ENCODE results near the gene DLG2.

Gene DLG2

GRCh38 chr11:84097186-84097585, 1530.0 kb downstream of the DLG2 start:
- no peak for DNase-seq (ENCODE audit: low spot score)

GRCh38 chr11:84091212-84091986, 1535.7 kb downstream of the DLG2 start:
- DNase-seq (ENCODE audit: low spot score) = no peak

- no peak for DNase-seq (ENCODE audit: low spot score)
These were observed 1537.8 kb downstream of the DLG2 start for GRCh38 chr11:84089072-84090057.

- no peak for DNase-seq (ENCODE audit: low spot score)
These were observed 1555.3 kb downstream of the DLG2 start for GRCh38 chr11:84071851-84072250.

GRCh38 chr11:84069048-84069447, 1558.1 kb downstream of the DLG2 start:
- no peak for DNase-seq (ENCODE audit: low spot score)

GRCh38 chr11:84061726-84062125, 1565.4 kb downstream of the DLG2 start:
- no peak for DNase-seq (ENCODE audit: low spot score)

- DNase-seq (ENCODE audit: low spot score) = no peak
These were observed 1570.3 kb downstream of the DLG2 start for GRCh38 chr11:84056653-84057376.

GRCh38 chr11:84045146-84045545, 1582.0 kb downstream of the DLG2 start:
- no peak for DNase-seq (ENCODE audit: low spot score)

GRCh38 chr11:84044706-84045105, 1582.4 kb downstream of the DLG2 start:
- DNase-seq (ENCODE audit: low spot score) = no peak

- no peak for DNase-seq (ENCODE audit: low spot score)
These were observed 1590.4 kb downstream of the DLG2 start for GRCh38 chr11:84036664-84037194.

GRCh38 chr11:84035645-84036044, 1591.5 kb downstream of the DLG2 start:
- DNase-seq (ENCODE audit: low spot score) = no peak

- DNase-seq (ENCODE audit: low spot score) = no peak
These were observed 1592.7 kb downstream of the DLG2 start for GRCh38 chr11:84034484-84034883.

- DNase-seq (ENCODE audit: low spot score) = no peak
These were observed 1602.9 kb downstream of the DLG2 start for GRCh38 chr11:84024266-84024665.

GRCh38 chr11:84022695-84023094, 1604.4 kb downstream of the DLG2 start:
- no peak for DNase-seq (ENCODE audit: low spot score)

- no peak for DNase-seq (ENCODE audit: low spot score)
These were observed 1604.9 kb downstream of the DLG2 start for GRCh38 chr11:84022201-84022600.

- no peak for DNase-seq (ENCODE audit: low spot score)
These were observed 1605.9 kb downstream of the DLG2 start for GRCh38 chr11:84021291-84021690.

GRCh38 chr11:84019571-84020194, 1607.5 kb downstream of the DLG2 start:
- DNase-seq (ENCODE audit: low spot score) = no peak

GRCh38 chr11:84014539-84014938, 1612.6 kb downstream of the DLG2 start:
- no peak for DNase-seq (ENCODE audit: low spot score)

- DNase-seq (ENCODE audit: low spot score) = no peak
These were observed 1614.8 kb downstream of the DLG2 start for GRCh38 chr11:84012171-84012826.

- DNase-seq (ENCODE audit: low spot score) = no peak
These were observed 1624.0 kb downstream of the DLG2 start for GRCh38 chr11:84003181-84003580.

- no peak for DNase-seq (ENCODE audit: low spot score)
These were observed 1628.2 kb downstream of the DLG2 start for GRCh38 chr11:83998921-83999320.
